B cell (primary cell): Measurements from ENCODE around the gene ITIH2. TPM values are rescaled to one million over a fixed set of nuclear protein-coding genes. Genes with fewer than 3 reads are reported as not detected.

Experiments
- ATAC-seq: fragments of 200-7000 bp; cut with Tn5 transposase; one replicate; pipeline ENCODE4 v1.10.0; 2021; ENCODE audit warnings: low read depth, mild to moderate bottlenecking, moderate number of reproducible peaks, moderate library complexity
- CTCF ChIA-PET: fragments of 350-600 bp; sonication (Branson Sonifier 250); formaldehyde crosslinking; loops from one replicate; lab custom pipeline; 2021; ENCODE audit warnings: antibody characterized with exemption, inconsistent platforms; lab: Charles Lee
- POLR2A ChIA-PET: fragments of 350-600 bp; sonication (Branson Sonifier 250); formaldehyde crosslinking; loops from one replicate; lab custom pipeline; 2021; ENCODE audit warnings: antibody characterized with exemption; lab: Charles Lee
- DNase-seq: peaks from one replicate; pipeline ENCODE4 v3.0.0; 2013
- H2AFZ ChIP-seq: 2 replicates; pipeline ENCODE4 v1.6.1; 2012; ENCODE audit warnings: mild to moderate bottlenecking, low read depth, low read length; ENCODE audit not compliant: insufficient read depth, poor library complexity, severe bottlenecking
- H3K27ac ChIP-seq, 2 donors: 1 replicate in 1 of 2; 2 replicates in 1 of 2; pipeline ENCODE4 v1.5.1; 2012 to 2013; ENCODE audit warnings: low read length in 2 of 2, mild to moderate bottlenecking in 2 of 2, moderate library complexity in 1 of 2
- H3K27me3 ChIP-seq, 4 experiments: fragments of 200-600 bp in 1 of 4; sonication (generic) in 1 of 4; replicated peaks in 1 of 4; 1 replicate in 2 of 4; 2 replicates in 2 of 4; pipeline versions ENCODE4 v1.6.1 to v1.7.0; 2013 to 2016; ENCODE audit warnings: low read length in 3 of 4, mild to moderate bottlenecking in 2 of 4, mixed read lengths in 1 of 4, moderate library complexity in 1 of 4; ENCODE audit not compliant: insufficient read depth in 4 of 4, control insufficient read depth in 3 of 4; ENCODE audit errors: control extremely low read depth in 1 of 4
- H3K36me3 ChIP-seq, 2 experiments: replicated peaks in 1 of 2; 1 replicate in 1 of 2; 2 replicates in 1 of 2; pipeline versions ENCODE4 v1.6.1 to v1.7.1; 2013; ENCODE audit warnings: low read length in 1 of 2; ENCODE audit not compliant: insufficient read depth in 2 of 2, control insufficient read depth in 1 of 2; ENCODE audit errors: control extremely low read depth in 1 of 2, extremely low read depth in 1 of 2
- H3K4me1 ChIP-seq, 2 donors: fragments of 200-600 bp in 1 of 2; sonication (generic) in 1 of 2; 1 replicate in 1 of 2; 2 replicates in 1 of 2; pipeline versions ENCODE4 v1.5.1 to v1.6.1; 2013 to 2017; ENCODE audit warnings: low read length in 2 of 2; ENCODE audit not compliant: control insufficient read depth in 2 of 2, insufficient read depth in 2 of 2
- H3K4me2 ChIP-seq: replicated peaks from 2 replicates; pipeline ENCODE3; 2012; ENCODE audit warnings: mild to moderate bottlenecking, low read depth, low read length; ENCODE audit not compliant: poor library complexity, severe bottlenecking
- H3K4me3 ChIP-seq, 5 experiments: fragments of 200-600 bp in 1 of 5; sonication (generic) in 1 of 5; 1 replicate in 3 of 5; 2 replicates in 2 of 5; pipeline versions ENCODE4 v1.5.1 to v1.7.0; 2011 to 2016; ENCODE audit warnings: low read length in 4 of 5, mild to moderate bottlenecking in 4 of 5, low read depth in 2 of 5, control low read depth in 1 of 5, moderate library complexity in 1 of 5; ENCODE audit not compliant: insufficient read depth in 1 of 5; ENCODE audit errors: control extremely low read depth in 1 of 5, extremely low read depth in 1 of 5
- H3K79me2 ChIP-seq: fragments of 200-600 bp; sonication (generic); one replicate; pipeline ENCODE4 v1.6.0; 2016; ENCODE audit warnings: low read length; ENCODE audit not compliant: control insufficient read depth, insufficient read depth
- H3K9ac ChIP-seq: fragments of 200-600 bp; sonication (generic); 2 replicates; pipeline ENCODE4 v1.6.1; 2017; ENCODE audit warnings: mild to moderate bottlenecking, low read length, moderate library complexity
- H3K9me3 ChIP-seq, 3 donors: one replicate each; pipeline versions ENCODE4 v1.6.1 to v1.7.1; 2013; ENCODE audit warnings: low read length in 2 of 3; ENCODE audit not compliant: control insufficient read depth in 2 of 3, insufficient read depth in 1 of 3; ENCODE audit errors: control extremely low read depth in 1 of 3
- H4K20me1 ChIP-seq: 2 replicates; pipeline ENCODE4 v1.6.0; 2012; ENCODE audit warnings: mild to moderate bottlenecking, low read length; ENCODE audit not compliant: insufficient read depth, control insufficient read depth, poor library complexity, severe bottlenecking
- H3K27ac Mint-ChIP-seq: one replicate; pipeline ENCODE4 v1.8.0; 2021; ENCODE audit warnings: mixed read lengths
- H3K27me3 Mint-ChIP-seq: one replicate; pipeline ENCODE4 v1.8.0; 2021; ENCODE audit warnings: mixed read lengths
- H3K4me1 Mint-ChIP-seq: one replicate; pipeline ENCODE4 v1.8.0; 2021; ENCODE audit warnings: mixed read lengths
- H3K4me3 Mint-ChIP-seq: one replicate; pipeline ENCODE4 v1.8.0; 2021; ENCODE audit warnings: mixed read lengths
- H3K9me3 Mint-ChIP-seq: one replicate; pipeline ENCODE4 v1.8.0; 2022; ENCODE audit warnings: mixed read lengths; ENCODE audit not compliant: insufficient read depth
- EZH2 ChIP-seq: IDR thresholded peaks from 2 replicates; pipeline ENCODE4 v1.6.1; 2012; ENCODE audit warnings: borderline replicate concordance, low read depth, mild to moderate bottlenecking, moderate library complexity, low read length; ENCODE audit not compliant: insufficient read depth, poor library complexity, severe bottlenecking
- WGBS: methylation state at CpG from one replicate; pipeline ENCODE4 v1.1.5; 2013; ENCODE audit warnings: missing lambda C conversion rate; ENCODE audit not compliant: insufficient coverage; 5-methylcytosine and 5-hydroxymethylcytosine counted together
- intact Hi-C: fragments of 100-400 bp; cut with micrococcal nuclease; formaldehyde crosslinking; loops from one replicate; pipeline ENCODE4 v1.10.0; 2022
- polyA plus RNA-seq: library from polyadenylated mRNA; depleted of rRNA; stranded (reverse); fragments of >200 nt; gene quantifications from 2 replicates; pipeline ENCODE4 v1.2.3, GENCODE V29; 2012
- total RNA-seq, 2 donors: library from RNA; stranded (reverse); fragments of 120-200 nt in 1 of 2; gene quantifications; 1 replicate in 1 of 2; 2 replicates in 1 of 2; pipeline versions ENCODE4 v1.2.3 to v1.2.4, GENCODE V29; 2013 to 2022
- TF ChIP-seq, protein P1 (sequence below): fragments of 200-600 bp; IDR thresholded peaks from one replicate; pipeline ENCODE4 v1.8.0; 2022; ENCODE audit warnings: antibody characterized with exemption, mild to moderate bottlenecking

ITIH2 gene
- total and polyA plus RNA-seq, 2 donors (not counting 1 experiment from before 2014, with no cell fraction given): not detected

DNA sequence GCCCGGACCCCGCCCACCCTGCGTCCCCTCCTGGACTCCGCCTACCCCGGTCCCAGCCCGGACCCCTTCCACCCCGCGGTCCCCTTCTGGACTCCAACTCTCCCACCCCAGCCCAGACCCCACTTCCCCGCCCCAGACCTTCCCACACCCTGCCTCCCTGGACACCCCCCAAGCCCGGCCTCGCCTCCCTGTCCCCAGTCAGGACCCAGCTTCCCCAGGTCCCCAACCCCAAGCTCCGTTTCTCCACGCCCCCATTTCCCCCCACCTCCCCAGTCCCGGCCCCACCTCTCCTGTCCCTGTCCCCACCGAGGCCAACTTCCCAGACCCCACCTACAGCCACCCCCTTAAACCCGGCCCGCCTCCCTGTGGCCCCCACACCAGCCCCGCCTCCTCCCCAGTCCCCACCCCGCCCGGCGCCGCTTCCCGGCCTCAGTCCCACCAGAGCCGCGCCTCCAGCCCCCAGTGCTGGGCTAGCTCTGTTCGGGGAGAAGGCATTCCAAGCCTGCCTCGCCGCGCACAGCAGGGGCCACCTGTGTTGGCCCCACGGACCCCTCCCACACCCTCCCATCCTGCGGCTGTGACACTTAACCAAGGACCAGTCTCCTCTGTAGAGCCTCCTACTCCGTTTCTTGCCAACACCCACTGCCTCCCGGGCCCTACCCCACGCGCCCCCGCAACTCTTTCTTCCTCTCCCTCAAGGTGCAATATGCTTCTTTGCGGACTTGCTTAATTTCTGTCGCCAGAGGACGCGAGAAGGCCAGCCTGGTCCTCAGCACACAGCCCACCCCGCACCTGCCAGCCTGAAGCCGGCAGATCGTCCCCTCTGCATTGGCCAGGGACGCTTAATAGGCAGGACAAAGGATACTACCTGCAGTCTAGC, 35.6 kb upstream of the ITIH2 start:
- H3K27me3 Mint-ChIP-seq: peaks cover 54% of the 10 kb centered on the region
- Histone ChIP-seq H3K9me3 (no peaks in the 10 kb centered on the region), H3K79me2 (no peaks in the 10 kb centered on the region), H3K4me2 (peak overlapping the region; percentile 68), H3K27me3 (peaks cover 0 to 44% (median 34%) of the 10 kb centered on the region in 4 experiments), H3K27ac (no peak overlapping the region), H3K4me1 (peaks cover 12 to 16% of the 10 kb centered on the region in 2 donors), H2AFZ (peak overlapping the region; percentile 59), H3K36me3 (no peaks in the 10 kb centered on the region), H3K9ac (no peak overlapping the region), H3K4me3 (peak overlapping the region in 1 of 5 experiments; percentile 25), H4K20me1 (no peaks in the 10 kb centered on the region)
- H3K4me3 Mint-ChIP-seq: peak overlapping the region; percentile 83
- CTCF ChIA-PET: no interaction called here
- peak; percentile 33 for ATAC-seq
- peak; percentile 20 for DNase-seq
- TF ChIP-seq, protein P1, sequence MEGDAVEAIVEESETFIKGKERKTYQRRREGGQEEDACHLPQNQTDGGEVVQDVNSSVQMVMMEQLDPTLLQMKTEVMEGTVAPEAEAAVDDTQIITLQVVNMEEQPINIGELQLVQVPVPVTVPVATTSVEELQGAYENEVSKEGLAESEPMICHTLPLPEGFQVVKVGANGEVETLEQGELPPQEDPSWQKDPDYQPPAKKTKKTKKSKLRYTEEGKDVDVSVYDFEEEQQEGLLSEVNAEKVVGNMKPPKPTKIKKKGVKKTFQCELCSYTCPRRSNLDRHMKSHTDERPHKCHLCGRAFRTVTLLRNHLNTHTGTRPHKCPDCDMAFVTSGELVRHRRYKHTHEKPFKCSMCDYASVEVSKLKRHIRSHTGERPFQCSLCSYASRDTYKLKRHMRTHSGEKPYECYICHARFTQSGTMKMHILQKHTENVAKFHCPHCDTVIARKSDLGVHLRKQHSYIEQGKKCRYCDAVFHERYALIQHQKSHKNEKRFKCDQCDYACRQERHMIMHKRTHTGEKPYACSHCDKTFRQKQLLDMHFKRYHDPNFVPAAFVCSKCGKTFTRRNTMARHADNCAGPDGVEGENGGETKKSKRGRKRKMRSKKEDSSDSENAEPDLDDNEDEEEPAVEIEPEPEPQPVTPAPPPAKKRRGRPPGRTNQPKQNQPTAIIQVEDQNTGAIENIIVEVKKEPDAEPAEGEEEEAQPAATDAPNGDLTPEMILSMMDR: no peak
- no peak for TF ChIP-seq EZH2
- intact Hi-C loops: no loop called here
- POLR2A ChIA-PET: no interaction called here
- 11% methylated on average over 38 of the region's 44 CpGs for WGBS
- no peaks in the 10 kb centered on the region for H3K9me3 Mint-ChIP-seq
- H3K4me1 Mint-ChIP-seq: peaks cover 16% of the 10 kb centered on the region
- no peak overlapping the region for H3K27ac Mint-ChIP-seq

- ChIA-PET CTCF (interaction anchor here (0.8 to 1.2 kb wide), 2 partner anchors 10 to 14 kb away, joined by 3 to 4 read pairs; no protein-coding TSS in a partner anchor), POLR2A (interaction anchor here (0.7 kb wide), 1 partner anchor 232 kb away, joined by 3 read pairs; no protein-coding TSS in a partner anchor)
- Histone ChIP-seq H3K9ac (no peak overlapping the region), H3K36me3 (no peaks in the 10 kb centered on the region), H3K27ac (no peak overlapping the region), H4K20me1 (no peaks in the 10 kb centered on the region), H3K4me2 (no peak overlapping the region), H3K4me3 (no peak overlapping the region), H3K9me3 (no peaks in the 10 kb centered on the region), H3K4me1 (peaks cover 12 to 16% of the 10 kb centered on the region in 2 donors), H3K79me2 (no peaks in the 10 kb centered on the region), H2AFZ (no peak overlapping the region), H3K27me3 (peaks cover 0 to 45% (median 23%) of the 10 kb centered on the region in 4 experiments)
- WGBS: no CpG with 5 or more reads among the region's 3 CpGs
- H3K27ac Mint-ChIP-seq: no peak overlapping the region
- no peak overlapping the region for H3K4me3 Mint-ChIP-seq
- intact Hi-C loops: no loop called here
- H3K9me3 Mint-ChIP-seq: no peaks in the 10 kb centered on the region
- peaks cover 67% of the 10 kb centered on the region for H3K27me3 Mint-ChIP-seq
- no peak for DNase-seq
- peaks cover 16% of the 10 kb centered on the region for H3K4me1 Mint-ChIP-seq
- TF ChIP-seq, protein P1: no peak
- no peak for TF ChIP-seq EZH2
- ATAC-seq: no peak
These were observed 33.0 kb upstream of the ITIH2 start for GRCh38 chr10:7670157-7670556.
